Measurements from ENCODE around the gene EIF4E2.
"Not testable (repeated sequence)": the region's sequence is repeated elsewhere in the genome, so short reads cannot be mapped to it uniquely, and the experiment has no call there.

EIF4E2 gene

DNA sequence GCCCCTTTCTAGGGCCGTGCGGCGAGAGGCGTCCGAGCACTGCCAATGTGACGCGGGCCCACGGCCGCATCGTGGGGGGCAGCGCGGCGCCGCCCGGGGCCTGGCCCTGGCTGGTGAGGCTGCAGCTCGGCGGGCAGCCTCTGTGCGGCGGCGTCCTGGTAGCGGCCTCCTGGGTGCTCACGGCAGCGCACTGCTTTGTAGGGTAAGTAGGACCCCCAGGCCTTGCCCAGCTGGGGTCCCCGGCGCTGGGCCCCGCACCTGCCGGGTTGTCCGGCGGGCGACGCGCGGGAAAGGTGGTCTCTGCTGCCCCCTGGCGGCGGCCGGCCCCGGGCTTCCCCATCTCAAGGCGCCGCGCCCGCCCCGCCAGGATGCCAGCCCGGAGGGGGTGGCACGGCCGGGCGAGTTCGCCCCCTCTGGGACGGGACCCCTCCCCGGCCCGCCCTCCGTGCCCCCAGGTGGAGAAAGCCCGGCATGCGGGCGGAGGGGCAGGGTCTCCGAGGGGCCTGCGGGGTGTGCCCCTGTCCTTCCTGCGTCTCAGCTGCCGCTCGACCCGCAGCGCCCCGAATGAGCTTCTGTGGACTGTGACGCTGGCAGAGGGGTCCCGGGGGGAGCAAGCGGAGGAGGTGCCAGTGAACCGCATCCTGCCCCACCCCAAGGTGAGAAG is 28.4 kb upstream of the EIF4E2 start:
- peak; percentile 41 to 72 (median 55) for DNase-seq (ENCODE audit: low read depth in 3 of 3)

GRCh38 chr2:232522623-232523401 is 27.7 kb upstream of the EIF4E2 start:
- no peak for DNase-seq (ENCODE audit: low read depth in 3 of 3)

DNA sequence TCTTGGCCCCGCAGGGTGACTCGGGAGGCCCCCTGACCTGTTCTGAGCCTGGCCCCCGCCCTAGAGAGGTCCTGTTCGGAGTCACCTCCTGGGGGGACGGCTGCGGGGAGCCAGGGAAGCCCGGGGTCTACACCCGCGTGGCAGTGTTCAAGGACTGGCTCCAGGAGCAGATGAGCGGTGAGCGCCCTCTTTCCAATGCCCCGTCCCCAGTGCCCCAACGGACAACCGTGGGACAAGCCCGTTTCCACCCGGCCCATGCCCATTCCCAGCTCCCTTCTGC is 27.1 kb upstream of the EIF4E2 start:
- no peak for DNase-seq (ENCODE audit: low read depth in 3 of 3)

GRCh38 chr2:232523682-232524597 is 26.5 kb upstream of the EIF4E2 start:
- no peak for DNase-seq (ENCODE audit: low read depth in 3 of 3)

DNA sequence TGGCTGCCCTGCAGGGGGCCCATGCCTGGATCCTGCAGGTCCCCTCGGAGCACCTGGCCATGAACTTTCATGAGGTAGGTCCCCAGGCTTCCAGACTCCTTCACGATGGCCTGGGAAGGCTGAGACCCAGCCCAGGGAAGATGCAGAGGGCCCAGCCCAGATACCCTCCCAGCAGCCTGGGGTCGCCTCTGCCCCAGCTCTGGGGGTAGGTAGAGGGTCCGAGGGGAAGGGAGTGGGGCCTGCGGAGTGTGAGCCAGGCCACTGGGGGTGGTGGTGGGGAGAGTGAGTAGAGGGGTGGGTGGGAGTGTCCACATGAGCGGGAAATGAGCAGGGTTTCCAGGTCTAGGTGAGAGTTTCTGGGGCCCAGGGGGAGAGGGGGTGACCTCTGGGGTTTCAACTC is 25.7 kb upstream of the EIF4E2 start:
- DNase-seq (ENCODE audit: low read depth in 3 of 3): no peak

GRCh38 chr2:232525199-232525598 is 25.3 kb upstream of the EIF4E2 start:
- DNase-seq (ENCODE audit: low read depth in 3 of 3): no peak

GRCh38 chr2:232525791-232526371 is 24.6 kb upstream of the EIF4E2 start, which contains the start of gene CHRND:
CHRND (plus strand) TSS chr2:232526160; CDS start chr2:232526216, 56 bp downstream.
- no peak for DNase-seq (ENCODE audit: low read depth in 3 of 3)

DNA sequence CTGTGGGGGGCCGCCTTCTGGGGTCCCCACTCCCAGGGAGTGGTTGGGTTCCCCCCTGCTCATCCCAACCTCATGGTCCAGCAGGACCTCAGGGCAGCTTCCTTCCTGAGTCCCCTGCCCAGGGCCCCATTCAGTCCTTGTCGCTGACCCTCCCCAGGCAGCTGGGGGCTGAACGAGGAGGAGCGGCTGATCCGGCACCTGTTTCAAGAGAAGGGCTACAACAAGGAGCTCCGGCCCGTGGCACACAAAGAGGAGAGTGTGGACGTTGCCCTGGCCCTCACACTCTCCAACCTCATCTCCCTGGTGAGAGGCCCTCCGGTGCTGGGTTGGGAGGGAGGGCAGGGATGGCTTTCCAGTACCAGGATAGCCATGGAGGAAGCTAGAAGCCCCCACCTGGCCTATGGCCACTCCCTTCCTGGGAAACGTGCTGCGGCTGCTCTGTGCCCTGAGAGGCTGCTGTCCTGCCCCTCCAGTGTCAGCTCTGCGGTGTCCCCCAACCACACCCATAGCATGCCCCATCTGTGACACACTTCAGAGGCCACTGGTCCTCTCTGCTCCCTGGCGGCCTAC is 24.0 kb upstream of the EIF4E2 start:
- no peak for DNase-seq (ENCODE audit: low read depth in 3 of 3)

GRCh38 chr2:232527905-232528470 is 22.5 kb upstream of the EIF4E2 start:
- DNase-seq (ENCODE audit: low read depth in 3 of 3): no peak

DNA sequence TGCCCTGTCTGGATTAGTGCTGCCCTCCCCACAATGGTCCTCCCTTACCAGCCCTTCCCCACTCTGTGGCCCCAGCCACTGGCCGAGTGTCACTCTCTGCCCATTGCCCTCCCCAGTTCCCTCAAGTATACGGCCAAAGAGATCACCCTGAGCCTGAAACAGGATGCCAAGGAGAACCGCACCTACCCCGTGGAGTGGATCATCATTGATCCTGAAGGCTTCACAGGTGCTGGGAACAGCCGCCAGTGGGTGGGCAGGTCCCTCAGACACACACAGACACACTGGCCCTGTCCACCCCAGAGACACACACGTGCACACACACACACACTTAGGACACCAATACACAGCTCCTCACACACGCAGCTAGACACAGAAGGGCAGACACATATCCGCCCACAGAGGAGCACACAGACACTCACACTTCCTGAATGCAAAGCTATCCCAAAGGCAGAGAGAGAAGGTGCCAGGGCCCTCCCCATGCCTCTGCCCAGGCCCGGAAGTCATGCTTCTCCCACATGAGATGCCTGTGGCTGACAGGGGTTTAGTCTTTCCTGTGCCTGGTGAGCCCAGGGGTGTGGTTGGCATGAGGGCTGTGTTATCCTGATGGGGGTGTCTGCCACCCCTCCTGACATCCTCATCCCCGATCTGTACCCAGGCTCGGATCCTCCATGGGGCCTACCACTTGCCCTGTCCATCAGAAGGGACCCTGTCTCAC is 21.6 kb upstream of the EIF4E2 start:
- DNase-seq (ENCODE audit: low read depth in 3 of 3): no peak

GRCh38 chr2:232529806-232530547 is 20.5 kb upstream of the EIF4E2 start:
- DNase-seq (ENCODE audit: low read depth in 3 of 3): no peak

- no peak for DNase-seq (ENCODE audit: low read depth in 3 of 3)
Observed at GRCh38 chr2:232530626-232531260, 19.7 kb upstream of the EIF4E2 start.

- no peak for DNase-seq (ENCODE audit: low read depth in 3 of 3)
Observed at GRCh38 chr2:232532419-232532818, 18.1 kb upstream of the EIF4E2 start.

GRCh38 chr2:232532821-232533220 is 17.7 kb upstream of the EIF4E2 start:
- not testable (repeated sequence) for DNase-seq (ENCODE audit: low read depth in 3 of 3)

GRCh38 chr2:232533944-232534710 is 16.4 kb upstream of the EIF4E2 start:
- no peak for DNase-seq (ENCODE audit: low read depth in 3 of 3)

- DNase-seq (ENCODE audit: low read depth in 3 of 3): no peak
Observed at GRCh38 chr2:232534940-232535651, 15.4 kb upstream of the EIF4E2 start.

DNA sequence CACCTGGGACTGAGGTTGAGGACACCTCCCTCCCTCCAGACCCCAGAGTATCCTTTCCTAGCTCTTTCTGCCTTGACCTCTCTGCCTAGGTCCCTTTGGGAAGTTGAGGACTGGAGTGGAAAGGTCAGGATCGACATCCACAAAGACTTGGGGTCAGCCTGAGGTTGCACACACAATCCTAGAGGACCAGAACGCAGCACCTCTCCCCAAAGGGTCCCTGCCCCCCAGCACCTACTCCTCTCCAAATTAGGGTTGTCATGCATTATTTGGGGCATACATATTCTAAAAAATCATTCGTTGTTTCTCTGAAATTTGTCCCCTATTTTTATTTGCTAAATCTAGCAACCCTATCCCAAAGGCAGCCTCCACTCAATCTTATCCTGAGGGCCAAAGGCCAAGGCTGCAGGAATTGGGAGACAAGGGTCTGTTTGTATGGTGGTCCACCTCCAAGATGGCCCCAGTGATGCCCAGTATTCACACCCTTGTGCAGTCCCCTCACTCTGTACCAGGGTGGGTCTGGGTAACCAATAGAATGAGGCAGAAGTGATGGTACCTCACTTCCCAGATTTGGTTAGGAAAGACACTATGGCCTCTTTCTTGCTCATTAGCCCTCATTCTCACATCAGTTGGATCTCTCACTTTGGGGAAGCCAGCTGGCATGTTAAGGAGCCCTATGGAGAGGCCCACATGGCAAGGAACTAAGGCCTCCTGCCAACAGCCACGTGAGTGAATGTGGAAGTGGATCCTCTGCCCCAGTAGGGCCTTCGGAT is 14.5 kb upstream of the EIF4E2 start:
- DNase-seq (ENCODE audit: low read depth in 3 of 3): no peak
